Ascending aorta (tissue), 2 donors: ENCODE results near the gene CHRNE. TPM values are rescaled to one million over a fixed set of nuclear protein-coding genes. Genes with fewer than 3 reads are reported as not detected.

Source experiments
- DNase-seq, 2 donors: peaks; one replicate each; pipeline ENCODE4 v3.0.0-alpha.2; 2019; ENCODE audit warnings: low spot score in 2 of 2
- H3K27ac ChIP-seq, 2 donors: fragments of 200-600 bp; sonication (generic); one replicate each; pipeline ENCODE4 v1.5.1; 2016 to 2017; ENCODE audit warnings: mild to moderate bottlenecking in 1 of 2
- H3K27me3 ChIP-seq: fragments of 200-600 bp; sonication (generic); one replicate; pipeline ENCODE4 v1.5.1; 2017
- H3K36me3 ChIP-seq, 2 donors: fragments of 200-600 bp; sonication (generic); one replicate each; pipeline ENCODE4 v1.5.1; 2016
- H3K4me1 ChIP-seq, 2 donors: fragments of 200-600 bp; sonication (generic); one replicate each; pipeline ENCODE4 v1.5.1; 2016 to 2017; ENCODE audit warnings: mild to moderate bottlenecking in 1 of 2
- H3K4me3 ChIP-seq, 2 donors: fragments of 200-600 bp; sonication (generic); one replicate each; pipeline ENCODE4 v1.5.1; 2016 to 2017; ENCODE audit warnings: mild to moderate bottlenecking in 1 of 2
- H3K9me3 ChIP-seq, 2 donors: fragments of 200-600 bp; sonication (generic); one replicate each; pipeline ENCODE4 v1.5.1; 2016
- CTCF ChIP-seq, 3 experiments: fragments of 200-600 bp in 2 of 3; fragments of 450-650 bp in 1 of 3; sonication (generic) in 2 of 3; IDR thresholded peaks; one replicate each; pipeline ENCODE4 v1.5.1; 2016 to 2019; ENCODE audit warnings: antibody characterized with exemption in 3 of 3, mild to moderate bottlenecking in 1 of 3, moderate library complexity in 1 of 3
- intact Hi-C: fragments of 100-400 bp; cut with DNase I; formaldehyde crosslinking; loops from one replicate; pipeline ENCODE4 v1.15.1; 2023
- total RNA-seq: library from RNA; depleted of rRNA; stranded (reverse); fragments of >200 nt; gene quantifications from one replicate; pipeline ENCODE4 v1.1.0, GENCODE V29; 2016

CHRNE gene
- total RNA-seq, 1 donor from 2014 or later = not detected

- Histone ChIP-seq H3K27me3 (peaks cover 7% of the 10 kb centered on the region), H3K4me1 (peaks cover 3 to 5% of the 10 kb centered on the region in 2 donors), H3K36me3 (peaks cover 26 to 28% of the 10 kb centered on the region in 2 donors), H3K9me3 (no peaks in the 10 kb centered on the region), H3K4me3 (peak within 1 kb of the TSS; percentile 48 to 65), H3K27ac (peak within 1 kb of the TSS; percentile 0 to 37)
- intact Hi-C loops = loop anchor here (5.0 kb wide), 1 partner anchor 167 kb away; the partner anchor contains the start of gene MED11
- peak; percentile 84 to 95 for DNase-seq
- no peak for TF ChIP-seq CTCF (IDR thresholded peaks at IDR 0.05)
These were observed 3.3 kb downstream of the CHRNE start, which contains the start of gene C17orf107 for GRCh38 chr17:4899341-4900230. C17orf107 (plus strand) TSS chr17:4899536; CDS start chr17:4899763, 227 bp downstream.

DNA sequence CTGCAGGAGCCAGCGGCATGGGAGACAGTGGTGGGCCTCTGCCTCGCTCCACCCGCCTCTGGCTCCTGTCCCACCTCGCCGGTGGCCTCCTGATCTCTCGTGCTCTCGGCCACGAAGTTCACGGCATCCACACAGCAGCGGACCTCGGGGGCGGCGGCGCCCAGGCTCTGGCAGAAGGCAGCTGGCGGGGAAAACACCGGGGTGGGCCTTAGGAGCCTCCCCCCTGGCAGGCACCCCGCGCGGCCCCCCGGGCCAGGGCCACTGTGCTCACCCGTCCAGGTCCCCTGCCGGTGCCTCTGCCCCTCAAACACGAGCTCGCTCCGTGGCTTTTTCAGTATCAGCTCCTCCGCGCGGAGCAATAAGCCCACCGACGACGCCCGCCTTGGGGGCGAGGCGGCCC lies 4.0 kb downstream of the CHRNE start:
- DNase-seq = no peak
- H3K27ac ChIP-seq = no peak overlapping the region
- no peak for TF ChIP-seq CTCF (IDR thresholded peaks at IDR 0.05)
- H3K27me3 ChIP-seq = peaks cover 7% of the 10 kb centered on the region
- H3K9me3 ChIP-seq = no peaks in the 10 kb centered on the region
- intact Hi-C loops = no loop called here
- H3K4me1 ChIP-seq = peaks cover 3 to 5% of the 10 kb centered on the region in 2 donors
- H3K36me3 ChIP-seq = peaks cover 31 to 35% of the 10 kb centered on the region in 2 donors
- peak overlapping the region; percentile 48 to 65 for H3K4me3 ChIP-seq

GRCh38 chr17:4898351-4898750 lies 4.5 kb downstream of the CHRNE start:
- intact Hi-C loops = no loop called here
- H3K4me3 ChIP-seq = no peak overlapping the region

DNA sequence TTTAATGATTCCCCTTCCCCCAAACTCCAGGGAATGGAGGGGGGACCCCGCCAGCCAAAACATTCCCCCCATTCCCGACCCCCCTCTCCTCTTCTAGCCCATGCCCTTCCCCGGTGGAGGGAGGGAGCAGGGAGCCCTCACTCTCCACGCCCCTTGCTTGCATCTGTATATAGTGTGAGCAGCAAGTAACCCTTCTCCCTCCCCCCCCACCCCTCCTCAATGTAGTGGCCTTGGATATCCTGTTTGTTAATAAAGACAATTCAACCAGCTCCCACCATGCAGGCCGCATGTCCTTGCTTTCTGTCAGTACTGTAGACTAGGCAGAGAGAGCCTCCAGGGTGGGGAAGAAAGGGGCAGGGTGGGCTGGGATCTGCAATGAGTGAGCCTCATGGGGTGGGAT lies 5.1 kb downstream of the CHRNE start:
- Histone ChIP-seq H3K27ac (no peak overlapping the region), H3K4me3 (no peak overlapping the region), H3K36me3 (peaks cover 42 to 46% of the 10 kb centered on the region in 2 donors), H3K4me1 (peaks cover 3 to 5% of the 10 kb centered on the region in 2 donors), H3K9me3 (no peaks in the 10 kb centered on the region), H3K27me3 (peaks cover 7% of the 10 kb centered on the region)
- DNase-seq = no peak
- intact Hi-C loops = no loop called here
- no peak for TF ChIP-seq CTCF (IDR thresholded peaks at IDR 0.05)

More at GRCh38 chr17:4898351-4898750, 4.5 kb downstream of the CHRNE start:
- H3K36me3 ChIP-seq = peaks cover 36 to 41% of the 10 kb centered on the region in 2 donors
- peaks cover 3 to 5% of the 10 kb centered on the region in 2 donors for H3K4me1 ChIP-seq
- no peak for DNase-seq
- H3K27ac ChIP-seq = no peak overlapping the region
- no peak for TF ChIP-seq CTCF (IDR thresholded peaks at IDR 0.05)
- H3K9me3 ChIP-seq = no peaks in the 10 kb centered on the region
- H3K27me3 ChIP-seq = peaks cover 7% of the 10 kb centered on the region

DNA sequence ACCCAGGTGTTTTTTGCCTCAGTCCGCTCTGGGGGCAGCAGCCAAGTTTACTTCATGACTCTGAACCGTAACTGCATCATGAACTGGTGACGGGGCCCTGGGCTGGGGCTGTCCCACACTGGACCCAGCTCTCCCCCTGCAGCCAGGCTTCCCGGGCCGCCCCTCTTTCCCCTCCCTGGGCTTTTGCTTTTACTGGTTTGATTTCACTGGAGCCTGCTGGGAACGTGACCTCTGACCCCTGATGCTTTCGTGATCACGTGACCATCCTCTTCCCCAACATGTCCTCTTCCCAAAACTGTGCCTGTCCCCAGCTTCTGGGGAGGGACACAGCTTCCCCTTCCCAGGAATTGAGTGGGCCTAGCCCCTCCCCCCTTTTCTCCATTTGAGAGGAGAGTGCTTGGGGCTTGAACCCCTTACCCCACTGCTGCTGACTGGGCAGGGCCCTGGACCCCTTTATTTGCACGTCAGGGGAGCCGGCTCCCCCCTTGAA lies 5.7 kb downstream of the CHRNE start:
- peaks cover 48 to 52% of the 10 kb centered on the region in 2 donors for H3K36me3 ChIP-seq
- DNase-seq = no peak
- intact Hi-C loops = no loop called here
- H3K9me3 ChIP-seq = no peaks in the 10 kb centered on the region
- peaks cover 3 to 5% of the 10 kb centered on the region in 2 donors for H3K4me1 ChIP-seq
- no peak overlapping the region for H3K27ac ChIP-seq
- H3K4me3 ChIP-seq = no peak overlapping the region
- TF ChIP-seq CTCF (IDR thresholded peaks at IDR 0.05) = no peak
- H3K27me3 ChIP-seq = peaks cover 7% of the 10 kb centered on the region
